ENCODE measurements around the gene DUSP14. TPM values are rescaled to one million over a fixed set of nuclear protein-coding genes. Genes with fewer than 3 reads are reported as not detected.

The DUSP14 gene
- total and polyA plus RNA-seq, 9 of the 15 experiments (the other 6 are each of a cell fraction or from before 2014, with no cell fraction given) = 20.2 to 74.0 (median 31.8) TPM

GRCh38 chr17:37518826-37519225, 29.1 kb downstream of the DUSP14 start (continued):
- TF ChIP-seq, protein P1, sequence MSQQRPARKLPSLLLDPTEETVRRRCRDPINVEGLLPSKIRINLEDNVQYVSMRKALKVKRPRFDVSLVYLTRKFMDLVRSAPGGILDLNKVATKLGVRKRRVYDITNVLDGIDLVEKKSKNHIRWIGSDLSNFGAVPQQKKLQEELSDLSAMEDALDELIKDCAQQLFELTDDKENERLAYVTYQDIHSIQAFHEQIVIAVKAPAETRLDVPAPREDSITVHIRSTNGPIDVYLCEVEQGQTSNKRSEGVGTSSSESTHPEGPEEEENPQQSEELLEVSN (IDR thresholded peaks at IDR 0.05; ENCODE audit: borderline replicate concordance in 1 of 2, extremely low read depth in 1 of 2, insufficient read depth in 1 of 2, insufficient read length in 1 of 2, low read depth in 1 of 2, low read length in 1 of 2, poor library complexity in 1 of 2, severe bottlenecking in 1 of 2) = no peak
- TF ChIP-seq PREB (CRISPR knock-in tag; IDR thresholded peaks at IDR 0.05) (no peak), DACH1 (IDR thresholded peaks at IDR 0.05; ENCODE audit: partially characterized antibody) (no peak)

DNA sequence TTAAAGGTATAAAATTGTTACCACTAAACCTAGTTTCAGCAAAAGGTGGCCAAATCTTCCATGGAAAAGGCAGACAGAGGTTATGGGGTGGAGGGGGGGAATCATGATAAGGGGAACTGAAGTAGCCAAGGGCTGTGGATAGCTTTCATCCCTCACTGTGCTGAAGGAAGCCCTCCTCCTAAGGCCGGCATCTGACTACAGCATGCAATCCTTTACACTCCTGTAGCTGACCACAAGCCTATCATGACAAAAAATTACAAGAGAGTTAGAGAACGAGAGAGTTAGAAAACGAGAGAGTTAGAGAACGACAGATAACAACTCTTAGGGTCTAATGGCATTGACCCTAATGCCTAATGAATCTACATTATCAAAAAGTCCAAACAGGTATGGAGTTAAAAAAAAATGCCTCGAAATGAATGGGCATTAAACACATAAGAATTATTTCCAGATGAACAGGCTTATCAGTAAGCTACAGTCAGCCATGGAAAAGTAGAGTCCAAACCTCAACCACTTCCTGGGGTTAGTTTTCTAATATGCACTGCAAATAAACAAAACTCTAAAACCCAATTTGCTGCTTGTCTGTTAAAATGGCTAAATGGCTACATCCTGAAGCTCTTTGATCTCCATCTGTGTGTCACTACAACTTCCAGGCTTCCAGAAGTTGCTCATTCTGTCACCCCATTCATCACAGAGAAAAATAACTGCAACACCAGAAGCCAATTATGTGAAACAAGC, 29.7 kb downstream of the DUSP14 start:
- no peak overlapping the region for H3K4me3 ChIP-seq
- peak in 3 of 4 experiments; percentile 28 to 35 (median 33) for DNase-seq (ENCODE audit: extremely low read depth in 1 of 4, low spot score in 3 of 4)
- H4K20me1 ChIP-seq (replicated peaks; ENCODE audit: control insufficient read depth, insufficient read depth, low read length) = no peaks in the 10 kb centered on the region
- intact Hi-C loops (cut with micrococcal nuclease) = no loop called here
- no peaks in the 10 kb centered on the region for H3K9me3 ChIP-seq (replicated peaks; ENCODE audit: control insufficient read depth, insufficient read depth, low read depth, low read length)
- no TSS peak for BruUV-seq (replicated peaks)
- H3K4me1 ChIP-seq (replicated peaks in 1 of 2; ENCODE audit: control insufficient read depth in 2 of 2, insufficient read depth in 2 of 2, low read length in 2 of 2) = peaks cover 0 to 14% of the 10 kb centered on the region in 2 experiments; a peak in 4 of 5 replicates
- peak; percentile 70 for ATAC-seq
- 0 out of 4 replicates have a peak overlapping the region, but pooled peaks of 1 of the 2 experiments have one; percentile 10 for H3K9ac ChIP-seq (ENCODE audit: insufficient read depth in 1 of 2, low read depth in 2 of 2, low read length in 2 of 2)
- CTCF ChIA-PET (ENCODE audit: low intra/inter-chr PET ratio) = no interaction called here
- 12% methylated on average over 5 of the region's 5 CpGs for WGBS (ENCODE audit: insufficient coverage, low coverage, missing lambda C conversion rate)
- H3K9me1 ChIP-seq (ENCODE audit: control insufficient read depth, insufficient read depth, low read length) = no peaks in the 10 kb centered on the region
- no peak overlapping the region; the same call in 1 of the 2 replicates for H3K4me2 ChIP-seq (ENCODE audit: insufficient read depth, low read length)
- H3K79me2 ChIP-seq (ENCODE audit: control insufficient read depth, insufficient read depth, low read length) = no peaks in the 10 kb centered on the region
- no peaks in the 10 kb centered on the region for H3K27me3 ChIP-seq (ENCODE audit: control insufficient read depth in 2 of 2, insufficient read depth in 2 of 2, low read length in 2 of 2)
- peak overlapping the region; percentile 46; the same call in 2 of the 3 replicates for H3K27ac ChIP-seq (ENCODE audit: extremely low read depth, low read depth, low read length)
- POLR2A ChIA-PET = interaction anchor here (1.3 to 1.4 kb wide), 2 partner anchors 17 to 28 kb away, joined by 3 to 4 read pairs; no protein-coding TSS in a partner anchor
- H2AFZ ChIP-seq (ENCODE audit: low read depth, low read length) = no peak overlapping the region
- no peak for FAIRE-seq
- in situ Hi-C loops (cut with MboI) = no loop called here
- H3K36me3 ChIP-seq (ENCODE audit: control insufficient read depth, insufficient read depth, low read length) = peaks cover 60% of the 10 kb centered on the region; the same call in 2 of the 3 replicates
- TF ChIP-seq GABPA (tag; conservative IDR thresholded peaks at IDR 0.05; ENCODE audit: low read depth) = peak; percentile 51; the same call in 1 of the 2 replicates
- TF ChIP-seq ZNF263 (CRISPR knock-in tag; IDR thresholded peaks at IDR 0.05; ENCODE audit: borderline replicate concordance) = no peak
- TF ChIP-seq ZBTB8A (IDR thresholded peaks at IDR 0.05; ENCODE audit: partially characterized antibody) = no peak
- TF ChIP-seq CEBPB (tag; IDR thresholded peaks at IDR 0.05) = no peak
- peak; percentile 48 for TF ChIP-seq ARID1B (IDR thresholded peaks at IDR 0.05)
- no peak for TF ChIP-seq PRPF4 (IDR thresholded peaks at IDR 0.05; ENCODE audit: insufficient read depth, low read depth, low read length, poor library complexity, severe bottlenecking)
- TF ChIP-seq CBFA2T3 (IDR thresholded peaks at IDR 0.05) = peak; percentile 30
- no peak for TF ChIP-seq MECOM (CRISPR knock-in tag; IDR thresholded peaks at IDR 0.05)
- no peak for TF ChIP-seq E2F1 (CRISPR knock-in tag; IDR thresholded peaks at IDR 0.05)
- TF ChIP-seq ZKSCAN8 (CRISPR knock-in tag; IDR thresholded peaks at IDR 0.05) = 0 out of 2 replicates have a peak, but pooled peaks have one; percentile 29
- peak in 1 of 2 experiments; percentile 55; a peak in 1 of 4 replicates for TF ChIP-seq FOXA3 (CRISPR knock-in tag; conservative IDR thresholded peaks at IDR 0.05 in 1 of 2, IDR thresholded peaks at IDR 0.05 in 1 of 2)
- 0 out of 2 replicates have a peak, but pooled peaks have one; percentile 25 for TF ChIP-seq DPF2 (IDR thresholded peaks at IDR 0.05)
